ENCODE data around the gene DPP9. TPM values are rescaled to one million over a fixed set of nuclear protein-coding genes. Genes with fewer than 3 reads are reported as not detected.

DPP9 gene
- total RNA-seq, 1 donor from 2014 or later = 48.0 TPM

GRCh38 chr19:4650159-4650558 is 73.5 kb downstream of the DPP9 start:
- TF ChIP-seq, protein P1, sequence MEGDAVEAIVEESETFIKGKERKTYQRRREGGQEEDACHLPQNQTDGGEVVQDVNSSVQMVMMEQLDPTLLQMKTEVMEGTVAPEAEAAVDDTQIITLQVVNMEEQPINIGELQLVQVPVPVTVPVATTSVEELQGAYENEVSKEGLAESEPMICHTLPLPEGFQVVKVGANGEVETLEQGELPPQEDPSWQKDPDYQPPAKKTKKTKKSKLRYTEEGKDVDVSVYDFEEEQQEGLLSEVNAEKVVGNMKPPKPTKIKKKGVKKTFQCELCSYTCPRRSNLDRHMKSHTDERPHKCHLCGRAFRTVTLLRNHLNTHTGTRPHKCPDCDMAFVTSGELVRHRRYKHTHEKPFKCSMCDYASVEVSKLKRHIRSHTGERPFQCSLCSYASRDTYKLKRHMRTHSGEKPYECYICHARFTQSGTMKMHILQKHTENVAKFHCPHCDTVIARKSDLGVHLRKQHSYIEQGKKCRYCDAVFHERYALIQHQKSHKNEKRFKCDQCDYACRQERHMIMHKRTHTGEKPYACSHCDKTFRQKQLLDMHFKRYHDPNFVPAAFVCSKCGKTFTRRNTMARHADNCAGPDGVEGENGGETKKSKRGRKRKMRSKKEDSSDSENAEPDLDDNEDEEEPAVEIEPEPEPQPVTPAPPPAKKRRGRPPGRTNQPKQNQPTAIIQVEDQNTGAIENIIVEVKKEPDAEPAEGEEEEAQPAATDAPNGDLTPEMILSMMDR (conservative IDR thresholded peaks at IDR 0.05) = no peak
- H3K9me3 Mint-ChIP-seq = no peaks in the 10 kb centered on the region
- peaks cover 3% of the 10 kb centered on the region for H3K4me1 Mint-ChIP-seq
- H3K27ac Mint-ChIP-seq (ENCODE audit: unreplicated experiment) = no peak overlapping the region
- no peak for DNase-seq (ENCODE audit: low read depth, low spot score)
- no peaks in the 10 kb centered on the region for H3K27me3 Mint-ChIP-seq (ENCODE audit: low read depth)
- H3K36me3 Mint-ChIP-seq (ENCODE audit: low read depth) = no peaks in the 10 kb centered on the region
- no peak overlapping the region for H3K4me3 Mint-ChIP-seq

DNA sequence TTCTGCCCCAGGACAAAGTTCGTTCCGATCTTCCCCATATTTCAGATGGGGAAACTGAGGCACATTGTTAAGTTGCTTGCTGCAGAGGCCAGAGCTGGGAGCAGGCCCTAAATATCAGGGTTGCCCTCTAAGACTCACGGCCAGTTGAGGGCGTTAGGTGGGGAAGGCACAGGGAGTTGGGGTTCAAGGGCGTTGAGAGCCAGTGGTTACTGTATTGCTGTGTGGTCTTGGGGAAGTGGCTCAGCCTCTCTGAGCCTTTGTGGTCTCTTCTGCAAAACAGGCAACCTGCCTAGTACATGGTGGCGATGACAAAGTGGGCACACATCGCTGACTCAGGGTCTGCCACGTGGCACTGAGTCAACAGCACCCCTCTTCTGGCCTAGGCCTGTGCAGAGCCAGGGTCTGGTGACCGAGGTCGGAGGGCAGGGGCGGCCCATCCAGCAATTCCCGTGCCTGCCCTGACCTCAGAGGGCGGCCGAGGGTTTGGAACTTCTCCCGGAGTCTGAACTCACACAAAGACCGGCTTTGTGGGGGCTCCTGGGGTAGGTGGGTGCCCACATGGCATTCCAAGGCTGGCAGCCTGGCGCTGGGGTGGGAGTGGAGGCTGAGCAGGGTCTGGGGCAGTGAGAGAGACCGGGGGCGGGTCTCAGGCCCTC is 74.1 kb downstream of the DPP9 start:
- H3K36me3 Mint-ChIP-seq (ENCODE audit: low read depth) = no peaks in the 10 kb centered on the region
- H3K4me1 Mint-ChIP-seq = peaks cover 3% of the 10 kb centered on the region
- no peak overlapping the region for H3K27ac Mint-ChIP-seq (ENCODE audit: unreplicated experiment)
- no peaks in the 10 kb centered on the region for H3K27me3 Mint-ChIP-seq (ENCODE audit: low read depth)
- H3K4me3 Mint-ChIP-seq = no peak overlapping the region
- no peaks in the 10 kb centered on the region for H3K9me3 Mint-ChIP-seq
- no peak for DNase-seq (ENCODE audit: low read depth, low spot score)
- TF ChIP-seq, protein P1 (conservative IDR thresholded peaks at IDR 0.05) = no peak

DNA sequence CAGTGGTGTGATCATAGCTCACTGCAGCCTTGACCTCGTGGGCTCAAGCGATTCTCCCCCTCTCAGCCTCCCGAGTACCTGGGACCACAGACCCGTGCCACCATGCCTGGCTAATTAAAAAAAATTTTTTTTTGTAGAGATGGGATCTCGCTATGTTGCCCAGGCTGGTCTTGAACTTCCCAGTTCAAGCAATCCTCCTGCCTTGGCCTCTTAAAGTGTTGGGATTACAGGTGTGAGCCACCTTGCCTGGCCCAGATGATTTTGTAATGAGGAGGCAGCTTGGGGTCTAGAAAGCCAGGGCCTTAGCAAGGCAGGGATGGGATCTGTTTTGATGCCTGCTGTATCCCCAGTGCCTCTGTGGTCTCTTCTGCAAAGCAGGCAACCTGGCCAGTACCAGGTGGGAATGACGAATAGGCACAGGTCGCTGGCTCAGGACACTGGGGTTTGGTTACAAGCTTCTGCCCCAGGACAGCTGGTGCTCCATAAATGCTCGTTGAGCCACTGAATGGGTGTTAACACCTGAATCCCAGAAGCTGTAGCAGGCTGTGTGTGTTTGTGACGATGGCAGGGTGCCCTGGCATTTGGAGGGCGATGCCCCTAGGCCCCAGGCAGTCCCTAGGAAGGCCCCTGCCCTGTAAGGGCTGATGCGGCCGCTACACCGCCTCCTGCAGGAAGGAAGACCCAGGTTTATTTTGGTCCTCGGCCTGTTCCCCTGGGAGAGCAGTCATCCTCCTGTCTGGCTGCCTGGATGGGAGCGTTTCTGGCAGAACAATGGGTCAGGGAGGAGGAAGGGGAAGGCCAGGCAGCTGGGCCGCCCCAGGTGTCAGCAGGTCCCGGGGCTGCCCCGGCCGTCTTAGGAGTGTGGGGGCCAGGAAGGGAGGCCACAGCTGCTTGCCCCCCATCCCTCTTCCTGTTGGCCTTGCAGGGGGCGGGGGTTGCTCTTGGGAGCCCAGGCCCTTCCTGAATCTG is 75.7 kb downstream of the DPP9 start:
- H3K4me3 Mint-ChIP-seq = no peak overlapping the region
- H3K9me3 Mint-ChIP-seq = no peaks in the 10 kb centered on the region
- TF ChIP-seq, protein P1 (conservative IDR thresholded peaks at IDR 0.05) = no peak
- DNase-seq (ENCODE audit: low read depth, low spot score) = no peak
- no peak overlapping the region for H3K27ac Mint-ChIP-seq (ENCODE audit: unreplicated experiment)
- H3K36me3 Mint-ChIP-seq (ENCODE audit: low read depth) = no peaks in the 10 kb centered on the region
- peaks cover 3% of the 10 kb centered on the region for H3K4me1 Mint-ChIP-seq
- H3K27me3 Mint-ChIP-seq (ENCODE audit: low read depth) = no peaks in the 10 kb centered on the region

- TF ChIP-seq, protein P1 (conservative IDR thresholded peaks at IDR 0.05) = no peak
Observed at GRCh38 chr19:4645718-4646117, 77.9 kb downstream of the DPP9 start.

GRCh38 chr19:4642625-4643024 is 81.0 kb downstream of the DPP9 start:
- Mint-ChIP-seq H3K9me3 (no peaks in the 10 kb centered on the region), H3K36me3 (ENCODE audit: low read depth) (no peaks in the 10 kb centered on the region), H3K27ac (ENCODE audit: unreplicated experiment) (peak overlapping the region; percentile 81), H3K4me1 (peaks cover 11% of the 10 kb centered on the region), H3K4me3 (no peak overlapping the region), H3K27me3 (ENCODE audit: low read depth) (no peaks in the 10 kb centered on the region)
- TF ChIP-seq, protein P1 (conservative IDR thresholded peaks at IDR 0.05) = no peak
- DNase-seq (ENCODE audit: low read depth, low spot score) = no peak

More at GRCh38 chr19:4645718-4646117, 77.9 kb downstream of the DPP9 start:
- no peak overlapping the region for H3K4me3 Mint-ChIP-seq
- H3K27me3 Mint-ChIP-seq (ENCODE audit: low read depth) = no peaks in the 10 kb centered on the region
- H3K9me3 Mint-ChIP-seq = no peaks in the 10 kb centered on the region
- no peaks in the 10 kb centered on the region for H3K36me3 Mint-ChIP-seq (ENCODE audit: low read depth)
- no peak for DNase-seq (ENCODE audit: low read depth, low spot score)
- H3K27ac Mint-ChIP-seq (ENCODE audit: unreplicated experiment) = no peak overlapping the region
- peaks cover 3% of the 10 kb centered on the region for H3K4me1 Mint-ChIP-seq
